D721Med (cell line): ENCODE data around the gene RDH12.
"Not testable (repeated sequence)": the region's sequence is repeated elsewhere in the genome, so short reads cannot be mapped to it uniquely, and the experiment has no call there.

ENCODE experiments used
- DNase-seq: peaks from one replicate; pipeline ENCODE4 v3.0.0; 2011; ENCODE audit warnings: low spot score; ENCODE audit not compliant: insufficient read length
- FAIRE-seq: peaks from 2 replicates; lab custom pipeline; 2011; peaks lifted over from hg19 to GRCh38; lab: Jason Lieb, UNC
- TF ChIP-seq, protein P1 (sequence below): IDR thresholded peaks from 2 replicates; pipeline ENCODE4 v1.5.1; 2012; ENCODE audit warnings: mild to moderate bottlenecking, control low read depth; ENCODE audit not compliant: insufficient read depth; ENCODE audit errors: missing control alignments

Gene RDH12

DNA sequence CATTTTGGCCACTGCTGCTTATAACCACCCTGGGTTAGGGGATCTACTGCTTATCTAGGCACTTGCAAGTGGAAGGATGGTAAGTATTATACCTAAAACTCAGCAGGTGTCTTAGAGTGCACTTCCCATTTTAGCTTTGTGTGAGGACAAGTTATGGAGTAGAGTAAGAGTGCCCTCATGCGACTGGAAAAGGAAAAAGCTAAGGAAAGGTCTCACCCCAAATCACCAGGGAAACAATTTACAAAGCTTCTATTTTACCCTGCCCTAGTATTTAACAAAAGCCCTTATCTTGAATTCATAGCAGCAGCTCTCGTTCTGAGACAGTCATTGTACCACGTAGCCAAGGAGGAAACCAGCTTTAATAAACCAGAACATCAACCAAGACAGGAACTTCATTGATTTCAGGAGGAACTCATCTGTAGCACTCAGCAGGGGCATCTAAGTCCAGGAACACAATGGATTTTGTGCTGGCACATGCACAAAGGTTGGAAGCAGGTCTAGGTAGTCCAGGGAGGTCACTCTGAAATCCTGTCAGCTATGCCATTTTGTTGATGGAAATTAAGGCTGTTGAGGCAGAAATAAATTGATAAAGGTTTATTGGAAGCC lies 2.9 kb downstream of the RDH12 start:
- TF ChIP-seq, protein P1, sequence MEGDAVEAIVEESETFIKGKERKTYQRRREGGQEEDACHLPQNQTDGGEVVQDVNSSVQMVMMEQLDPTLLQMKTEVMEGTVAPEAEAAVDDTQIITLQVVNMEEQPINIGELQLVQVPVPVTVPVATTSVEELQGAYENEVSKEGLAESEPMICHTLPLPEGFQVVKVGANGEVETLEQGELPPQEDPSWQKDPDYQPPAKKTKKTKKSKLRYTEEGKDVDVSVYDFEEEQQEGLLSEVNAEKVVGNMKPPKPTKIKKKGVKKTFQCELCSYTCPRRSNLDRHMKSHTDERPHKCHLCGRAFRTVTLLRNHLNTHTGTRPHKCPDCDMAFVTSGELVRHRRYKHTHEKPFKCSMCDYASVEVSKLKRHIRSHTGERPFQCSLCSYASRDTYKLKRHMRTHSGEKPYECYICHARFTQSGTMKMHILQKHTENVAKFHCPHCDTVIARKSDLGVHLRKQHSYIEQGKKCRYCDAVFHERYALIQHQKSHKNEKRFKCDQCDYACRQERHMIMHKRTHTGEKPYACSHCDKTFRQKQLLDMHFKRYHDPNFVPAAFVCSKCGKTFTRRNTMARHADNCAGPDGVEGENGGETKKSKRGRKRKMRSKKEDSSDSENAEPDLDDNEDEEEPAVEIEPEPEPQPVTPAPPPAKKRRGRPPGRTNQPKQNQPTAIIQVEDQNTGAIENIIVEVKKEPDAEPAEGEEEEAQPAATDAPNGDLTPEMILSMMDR, result peak; percentile 81
- FAIRE-seq (no peak), DNase-seq (no peak)

DNA sequence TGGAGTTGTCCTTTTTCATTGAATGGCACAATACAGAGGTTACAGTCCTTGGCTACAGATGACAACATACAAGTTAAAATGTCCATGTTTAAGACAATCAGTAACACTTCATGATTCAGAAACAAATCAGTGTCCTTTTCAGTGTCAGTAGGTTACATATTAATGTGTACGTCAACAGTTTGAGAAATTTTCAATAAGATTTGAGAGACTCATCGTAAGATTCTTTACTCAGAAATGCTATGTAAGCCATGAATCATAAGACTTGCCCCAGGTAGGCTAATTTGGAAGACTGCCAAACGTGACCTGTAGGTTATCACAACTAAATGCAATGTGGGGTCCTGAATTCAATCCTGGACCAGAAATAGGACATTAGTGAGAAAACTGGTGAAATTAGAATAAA lies 3.5 kb downstream of the RDH12 start:
- TF ChIP-seq, protein P1, result no peak
- FAIRE-seq (no peak), DNase-seq (no peak)

DNA sequence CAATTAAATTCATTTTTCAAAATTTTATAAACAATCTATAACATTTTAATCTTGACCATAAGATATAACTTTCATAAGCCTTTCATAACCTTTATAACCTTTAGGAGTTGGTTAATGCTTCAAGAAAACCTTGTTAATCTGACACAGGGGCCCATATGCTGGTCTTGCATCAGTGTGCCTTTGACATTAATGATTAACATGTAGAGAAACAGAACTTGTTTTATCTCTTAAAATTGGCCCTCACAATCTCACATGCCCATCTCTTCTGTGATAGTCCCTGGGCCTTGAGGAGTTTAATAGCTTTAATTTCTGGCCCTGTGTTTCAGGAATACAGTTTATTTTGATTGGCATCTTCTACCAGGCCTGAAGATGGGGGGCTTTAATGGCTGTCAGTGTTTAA lies 7.7 kb downstream of the RDH12 start:
- FAIRE-seq, DNase-seq: not testable (repeated sequence)

DNA sequence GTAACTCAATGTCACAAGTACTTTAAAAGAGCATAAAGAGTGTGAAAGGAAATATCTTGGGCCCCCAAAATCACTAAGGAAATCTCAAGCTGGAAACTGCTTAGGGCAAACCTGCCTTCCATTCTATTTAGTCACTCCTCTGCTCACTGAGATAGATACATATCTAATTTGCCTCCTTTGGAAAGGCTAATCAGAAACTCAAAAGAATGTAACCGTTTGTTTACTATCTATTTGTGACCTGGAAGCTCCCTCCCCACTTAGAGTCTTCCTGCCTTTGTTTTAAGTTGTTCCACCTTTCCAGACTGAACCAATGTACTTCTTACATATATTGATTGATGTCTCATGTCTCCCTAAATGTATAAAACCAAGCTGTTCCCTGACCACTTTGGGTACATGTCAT lies 8.1 kb downstream of the RDH12 start:
- not testable (repeated sequence) for DNase-seq, FAIRE-seq

DNA sequence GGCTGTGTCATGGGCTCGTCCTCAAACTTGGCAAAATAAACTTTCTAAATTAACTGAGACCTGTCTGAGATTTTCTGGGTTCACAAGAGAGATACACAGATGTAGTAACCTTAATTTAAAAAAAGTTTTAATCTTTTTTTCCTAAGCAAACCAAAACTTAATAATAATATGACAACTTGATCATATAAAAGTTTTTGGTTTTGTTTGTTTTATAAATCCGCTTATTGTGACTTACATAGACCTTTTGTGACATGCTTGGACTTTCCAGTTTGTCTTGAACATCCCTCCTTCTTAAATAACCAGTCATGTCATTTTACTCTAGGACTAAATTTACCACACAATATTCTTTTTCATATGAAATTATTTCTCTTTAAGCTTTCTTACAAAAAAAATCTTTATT lies 8.5 kb downstream of the RDH12 start:
- no peak for DNase-seq
- FAIRE-seq, result no peak
- TF ChIP-seq, protein P1, result no peak

DNA sequence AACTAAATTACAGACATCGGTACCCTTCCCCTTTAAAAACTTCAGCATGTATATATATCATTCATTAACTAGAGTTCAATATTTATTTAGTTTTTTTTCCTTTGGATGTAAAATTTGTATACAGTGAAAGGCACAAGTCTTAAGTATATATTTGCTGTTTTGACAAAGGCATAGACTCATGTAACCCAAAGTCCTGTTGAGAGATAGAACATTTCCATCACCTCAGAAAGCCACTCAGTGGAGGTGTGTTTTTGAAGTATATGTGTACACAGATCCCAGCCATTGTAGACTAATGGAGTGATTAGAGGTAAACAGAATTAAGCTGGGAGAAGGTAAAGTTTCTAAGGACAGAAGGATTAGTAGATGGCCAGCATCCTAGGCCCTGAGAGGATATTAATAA lies 15.4 kb downstream of the RDH12 start:
- TF ChIP-seq, protein P1, result no peak
- FAIRE-seq, result no peak
- no peak for DNase-seq

DNA sequence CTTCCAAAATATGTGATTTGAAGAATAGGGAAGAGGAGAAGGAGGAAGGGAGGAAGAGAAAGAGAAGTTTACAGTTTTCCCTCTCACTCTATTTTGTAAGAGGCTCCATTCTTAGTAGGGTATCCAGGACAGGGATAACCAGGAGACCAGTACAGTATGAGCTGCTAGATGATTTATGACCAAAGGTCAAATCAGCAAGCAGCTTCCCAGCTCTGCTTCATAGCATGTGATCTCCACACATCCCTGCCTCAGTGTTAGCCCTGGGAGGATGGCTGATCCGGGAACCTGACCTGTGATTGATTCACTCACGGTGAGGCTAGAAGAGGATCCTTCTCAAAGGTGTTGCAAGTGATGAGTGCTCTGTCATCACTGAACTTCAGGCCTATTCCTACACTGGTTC lies 16.6 kb downstream of the RDH12 start:
- TF ChIP-seq, protein P1, result no peak
- FAIRE-seq (no peak), DNase-seq (no peak)

DNA sequence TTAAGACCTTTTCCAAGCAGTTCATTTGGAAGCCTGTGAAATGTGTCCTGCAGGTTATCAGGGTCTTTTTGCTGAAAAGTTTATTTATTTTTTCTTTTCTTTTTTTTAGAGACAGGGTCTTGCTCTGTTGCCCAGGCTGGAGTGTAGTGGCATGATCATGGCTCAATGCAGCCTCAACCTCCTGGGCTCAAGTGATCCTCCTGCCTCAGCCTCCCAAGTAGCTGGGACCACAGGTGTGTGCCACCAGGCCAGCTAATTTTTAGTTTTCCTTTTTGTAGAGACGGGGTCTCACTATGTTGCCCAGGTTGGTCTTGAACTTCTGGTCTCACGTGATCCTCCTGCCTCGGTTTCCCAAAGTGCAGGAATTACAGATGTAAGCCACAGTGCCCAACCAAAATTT lies 17.7 kb downstream of the RDH12 start:
- not testable (repeated sequence) for DNase-seq, FAIRE-seq

GRCh38 chr14:67719866-67720265 lies 18.2 kb downstream of the RDH12 start:
- FAIRE-seq (no peak), DNase-seq (no peak)
- TF ChIP-seq, protein P1, result no peak
